Lung (tissue), 12 donors: Measurements from ENCODE around the gene PSMC4. TPM values are rescaled to one million over a fixed set of nuclear protein-coding genes. Genes with fewer than 3 reads are reported as not detected.

ENCODE experiments used
- ATAC-seq: fragments of 200-7000 bp; cut with Tn5 transposase; one replicate; pipeline ENCODE4 v1.9.1; 2020; ENCODE audit warnings: moderate number of reproducible peaks; ENCODE audit not compliant: insufficient read depth, low FRiP score
- DNase-seq, 3 donors: peaks; one replicate each; pipeline ENCODE4 v3.0.0-alpha.2; 2013 to 2017
- H3K27ac ChIP-seq, 2 donors: one replicate each; pipeline ENCODE4 v1.5.1; 2013; ENCODE audit warnings: mild to moderate bottlenecking in 2 of 2, moderate library complexity in 2 of 2, control low read depth in 1 of 2, inconsistent platforms in 1 of 2, low read depth in 1 of 2, low read length in 1 of 2
- H3K27me3 ChIP-seq, 3 donors: one replicate each; pipeline ENCODE4 v1.5.1; 2013; ENCODE audit warnings: low read length in 2 of 3; ENCODE audit not compliant: control insufficient read depth in 3 of 3, insufficient read depth in 3 of 3
- H3K36me3 ChIP-seq, 4 donors: one replicate each; pipeline ENCODE4 v1.5.1; 2013; ENCODE audit warnings: low read length in 4 of 4, mild to moderate bottlenecking in 1 of 4, moderate library complexity in 1 of 4; ENCODE audit not compliant: control insufficient read depth in 4 of 4, insufficient read depth in 4 of 4
- H3K4me1 ChIP-seq, 5 donors: one replicate each; pipeline ENCODE4 v1.5.1; 2013; ENCODE audit warnings: low read length in 5 of 5, mild to moderate bottlenecking in 2 of 5, moderate library complexity in 1 of 5; ENCODE audit not compliant: control insufficient read depth in 5 of 5, insufficient read depth in 5 of 5
- H3K4me3 ChIP-seq: one replicate; pipeline ENCODE4 v1.5.1; 2013; ENCODE audit warnings: mild to moderate bottlenecking, control low read depth, moderate library complexity
- H3K9ac ChIP-seq, 2 donors: one replicate each; pipeline ENCODE4 v1.5.1; 2013; ENCODE audit warnings: low read length in 2 of 2, control low read depth in 1 of 2; ENCODE audit not compliant: insufficient read depth in 1 of 2
- H3K9me3 ChIP-seq, 4 donors: one replicate each; pipeline ENCODE4 v1.5.1; 2013; ENCODE audit warnings: low read length in 3 of 4, mild to moderate bottlenecking in 1 of 4, moderate library complexity in 1 of 4; ENCODE audit not compliant: control insufficient read depth in 4 of 4, insufficient read depth in 3 of 4
- CTCF ChIP-seq: IDR thresholded peaks from 2 replicates; pipeline ENCODE4 v1.5.1; 2012; ENCODE audit warnings: mild to moderate bottlenecking; ENCODE audit errors: control extremely low read depth, extremely low read depth
- WGBS, 2 donors: extraction: QIAGEN DNeasy Blood & Tissue Kit; methylation state at CpG; one replicate each; pipeline ENCODE4 v1.1.7; 2013; 5-methylcytosine and 5-hydroxymethylcytosine counted together
- polyA plus RNA-seq, 2 donors: library from polyadenylated mRNA; stranded (reverse); fragments of 200-250 nt; gene quantifications; one replicate each; pipeline ENCODE4 v1.2.1, GENCODE V29; 2013
- total RNA-seq, 2 donors: library from RNA; depleted of rRNA in 1 of 2; stranded (reverse); fragments of >200 nt in 1 of 2; gene quantifications; one replicate each; pipeline ENCODE4 v1.2.1, GENCODE V29; 2014 to 2021
- donor health status: control.
- donor health status: control.
- donor health status: Bipolar disorder and iron deficiency.
- donor health status: healthy.
- donor health status: DM: yes; HTN: yes; CAD: no.

PSMC4 gene
- total and polyA plus RNA-seq, 4 donors, result 45.2 to 95.4 (median 87.2) TPM

DNA sequence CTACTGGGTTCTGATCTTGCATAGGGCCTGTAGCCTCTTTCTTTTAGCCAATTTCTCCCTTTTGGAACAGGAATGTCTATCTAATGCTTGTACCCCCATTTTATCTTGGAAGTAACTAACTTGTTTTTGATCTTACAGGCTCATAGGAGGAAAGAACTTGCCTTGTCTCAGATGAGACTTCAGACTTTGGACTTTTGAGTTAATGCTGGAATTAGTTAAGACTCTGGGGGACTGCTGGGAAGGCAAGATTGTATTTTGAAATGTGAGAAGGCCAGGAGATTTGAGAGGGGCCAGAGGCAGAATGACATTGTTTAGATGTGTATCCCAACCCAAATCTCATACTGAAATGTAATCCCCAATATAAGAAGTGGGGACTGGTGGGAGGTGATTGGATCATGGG, 23.4 kb downstream of the PSMC4 start:
- Histone ChIP-seq H3K36me3 (peaks cover 0 to 11% (median under 1%) of the 10 kb centered on the region in 4 donors), H3K27me3 (no peaks in the 10 kb centered on the region), H3K4me1 (peaks cover 0 to 8% (median 5%) of the 10 kb centered on the region in 5 donors), H3K9ac (no peak overlapping the region), H3K27ac (no peak overlapping the region), H3K4me3 (no peak overlapping the region), H3K9me3 (peaks cover 0 to 7% (median 2%) of the 10 kb centered on the region in 4 donors)
- DNase-seq (no peak), ATAC-seq (no peak)
- TF ChIP-seq CTCF, result no peak

- no peaks in the 10 kb centered on the region for H3K27me3 ChIP-seq
- TF ChIP-seq CTCF, result no peak
- H3K27ac ChIP-seq, result no peak overlapping the region
- peaks cover 0 to 11% (median under 1%) of the 10 kb centered on the region in 4 donors for H3K36me3 ChIP-seq
- no peak for ATAC-seq
- no peak for DNase-seq
- 77 to 82% methylated on average over 1 of the region's 1 CpG for WGBS, 2 donors
- H3K4me1 ChIP-seq, result peaks cover 0 to 8% (median 5%) of the 10 kb centered on the region in 5 donors
- peaks cover 0 to 7% (median 2%) of the 10 kb centered on the region in 4 donors for H3K9me3 ChIP-seq
- no peak overlapping the region for H3K9ac ChIP-seq
- no peak overlapping the region for H3K4me3 ChIP-seq
Measured at GRCh38 chr19:39995794-39996193, 24.8 kb downstream of the PSMC4 start.

GRCh38 chr19:39996218-39996810, 25.3 kb downstream of the PSMC4 start:
- no peak for TF ChIP-seq CTCF
- H3K27ac ChIP-seq, result peak overlapping the region; percentile 74 to 91
- H3K27me3 ChIP-seq, result no peaks in the 10 kb centered on the region
- peak overlapping the region; percentile 84 for H3K4me3 ChIP-seq
- H3K9ac ChIP-seq, result peak overlapping the region; percentile 60 to 91
- 10% methylated on average over 19 of the region's 19 CpGs for WGBS, 2 donors
- H3K9me3 ChIP-seq, result peaks cover 0 to 7% (median 2%) of the 10 kb centered on the region in 4 donors
- peaks cover 0 to 8% (median 5%) of the 10 kb centered on the region in 5 donors for H3K4me1 ChIP-seq
- H3K36me3 ChIP-seq, result peaks cover 0 to 11% (median under 1%) of the 10 kb centered on the region in 4 donors
- peak; percentile 20 for ATAC-seq
- DNase-seq, result peak in 2 of 3 donors; percentile 44 to 54
